Stimulated activated CD8-positive, alpha-beta memory T cell treated with anti-CD3 and anti-CD28 coated beads, Interleukin-12 subunit alpha, Interleukin-12 subunit beta, amount 100 ng/mL, for 1 hour (primary cell): Measurements from ENCODE around the gene TUBB.
"Not testable (repeated sequence)": the region's sequence is repeated elsewhere in the genome, so short reads cannot be mapped to it uniquely, and the experiment has no call there.

Experiments used
- DNase-seq: peaks from one replicate; pipeline ENCODE4 v3.0.0-alpha.2; 2020; ENCODE audit warnings: low read depth

The TUBB gene

GRCh38 chr6:30719356-30719755 lies 796 bp upstream of the TUBB start:
- no peak for DNase-seq

- no peak for DNase-seq
Observed at GRCh38 chr6:30720738-30721197, 616 bp downstream of the TUBB start.

- DNase-seq = peak; percentile 93
Observed at GRCh38 chr6:30721198-30722024, 1.3 kb downstream of the TUBB start.

- DNase-seq = not testable (repeated sequence)
Observed at GRCh38 chr6:30722025-30722279, 1.8 kb downstream of the TUBB start.

GRCh38 chr6:30722280-30723112 lies 2.3 kb downstream of the TUBB start:
- DNase-seq = peak; percentile 80

- DNase-seq = not testable (repeated sequence)
Observed at GRCh38 chr6:30723159-30723842, 3.1 kb downstream of the TUBB start.

GRCh38 chr6:30723843-30724741 lies 3.9 kb downstream of the TUBB start:
- DNase-seq = not testable (repeated sequence)

- DNase-seq = no peak
Observed at GRCh38 chr6:30724906-30725667, 4.9 kb downstream of the TUBB start.

GRCh38 chr6:30725713-30726505 lies 5.8 kb downstream of the TUBB start:
- no peak for DNase-seq

GRCh38 chr6:30726506-30727413 lies 6.6 kb downstream of the TUBB start:
- DNase-seq = no peak

- no peak for DNase-seq
Observed at GRCh38 chr6:30727920-30728553, 7.9 kb downstream of the TUBB start.

- peak; percentile 65 for DNase-seq
Observed at GRCh38 chr6:30730601-30731435, 10.7 kb downstream of the TUBB start.

- no peak for DNase-seq
Observed at GRCh38 chr6:30732237-30732943, 12.2 kb downstream of the TUBB start.

GRCh38 chr6:30735668-30736314 lies 15.6 kb downstream of the TUBB start:
- DNase-seq = no peak

- no peak for DNase-seq
Observed at GRCh38 chr6:30738532-30738931, 18.4 kb downstream of the TUBB start.

- no peak for DNase-seq
Observed at GRCh38 chr6:30740540-30740870, 20.4 kb downstream of the TUBB start.
